AG09309 (cell line): ENCODE data around the gene SMARCC1.

Source experiments
- DNase-seq: peaks from one replicate; pipeline ENCODE4 v3.0.0-alpha.2; 2010; ENCODE audit warnings: low read depth
- H3K4me3 ChIP-seq: 2 replicates; pipeline ENCODE4 v1.5.1; 2011; ENCODE audit warnings: mild to moderate bottlenecking, low read depth, low read length, moderate library complexity; ENCODE audit not compliant: control insufficient read depth
- TF ChIP-seq, protein P1 (sequence below): IDR thresholded peaks from 2 replicates; pipeline ENCODE4 v1.5.1; 2011; ENCODE audit warnings: mild to moderate bottlenecking, low read depth, low read length, inconsistent platforms; ENCODE audit not compliant: insufficient read depth, control insufficient read depth; ENCODE audit errors: missing control alignments

The SMARCC1 gene

DNA sequence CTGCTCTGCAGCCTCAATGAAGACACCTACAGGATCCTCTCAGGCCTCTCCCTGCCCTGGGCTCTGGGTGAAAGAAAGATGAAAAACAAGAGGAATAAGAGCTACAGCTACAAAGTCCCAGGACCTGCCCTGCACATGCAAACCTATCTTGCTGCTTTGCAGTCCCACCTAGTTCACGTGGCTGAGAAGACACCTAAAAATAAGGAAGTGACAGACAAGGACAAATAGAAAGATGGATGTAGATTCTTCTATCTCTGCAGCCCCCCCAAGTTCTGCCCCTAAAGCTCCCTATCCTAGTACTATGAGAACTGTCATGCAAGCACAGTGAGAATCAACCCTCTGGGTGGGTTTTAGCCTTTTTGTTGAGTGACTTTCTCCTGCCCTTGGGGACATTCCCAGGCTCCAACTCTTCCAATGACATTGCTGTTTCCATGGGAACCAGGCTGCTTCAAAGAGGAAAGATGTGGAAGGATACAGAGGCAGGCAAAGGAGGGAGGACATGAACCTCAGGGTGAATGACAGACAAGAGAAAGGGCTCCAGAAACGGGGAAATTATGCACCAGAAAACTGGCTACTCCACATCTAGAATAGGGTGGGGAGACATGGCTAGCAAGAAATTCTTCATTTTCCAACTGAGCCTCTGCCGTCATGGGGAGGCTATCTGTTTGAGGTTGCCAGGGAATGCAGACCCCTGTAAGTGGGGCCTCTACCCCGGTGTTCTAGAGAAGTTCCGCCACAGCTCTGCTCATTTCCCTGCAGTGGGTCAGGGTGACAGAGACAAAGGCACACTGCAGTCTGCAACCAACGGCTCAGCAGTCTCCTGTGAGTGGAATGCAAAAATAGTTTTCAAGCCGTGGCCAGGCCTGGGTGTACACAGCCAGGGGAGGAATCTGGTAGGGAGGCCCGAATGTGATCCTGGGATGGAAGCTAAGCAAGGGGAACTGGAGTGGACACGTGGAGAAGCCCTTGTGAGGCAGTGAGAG lies 208.2 kb downstream of the SMARCC1 start:
- no peak for DNase-seq
- H3K4me3 ChIP-seq, result no peak overlapping the region
- TF ChIP-seq, protein P1, sequence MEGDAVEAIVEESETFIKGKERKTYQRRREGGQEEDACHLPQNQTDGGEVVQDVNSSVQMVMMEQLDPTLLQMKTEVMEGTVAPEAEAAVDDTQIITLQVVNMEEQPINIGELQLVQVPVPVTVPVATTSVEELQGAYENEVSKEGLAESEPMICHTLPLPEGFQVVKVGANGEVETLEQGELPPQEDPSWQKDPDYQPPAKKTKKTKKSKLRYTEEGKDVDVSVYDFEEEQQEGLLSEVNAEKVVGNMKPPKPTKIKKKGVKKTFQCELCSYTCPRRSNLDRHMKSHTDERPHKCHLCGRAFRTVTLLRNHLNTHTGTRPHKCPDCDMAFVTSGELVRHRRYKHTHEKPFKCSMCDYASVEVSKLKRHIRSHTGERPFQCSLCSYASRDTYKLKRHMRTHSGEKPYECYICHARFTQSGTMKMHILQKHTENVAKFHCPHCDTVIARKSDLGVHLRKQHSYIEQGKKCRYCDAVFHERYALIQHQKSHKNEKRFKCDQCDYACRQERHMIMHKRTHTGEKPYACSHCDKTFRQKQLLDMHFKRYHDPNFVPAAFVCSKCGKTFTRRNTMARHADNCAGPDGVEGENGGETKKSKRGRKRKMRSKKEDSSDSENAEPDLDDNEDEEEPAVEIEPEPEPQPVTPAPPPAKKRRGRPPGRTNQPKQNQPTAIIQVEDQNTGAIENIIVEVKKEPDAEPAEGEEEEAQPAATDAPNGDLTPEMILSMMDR, result no peak

DNA sequence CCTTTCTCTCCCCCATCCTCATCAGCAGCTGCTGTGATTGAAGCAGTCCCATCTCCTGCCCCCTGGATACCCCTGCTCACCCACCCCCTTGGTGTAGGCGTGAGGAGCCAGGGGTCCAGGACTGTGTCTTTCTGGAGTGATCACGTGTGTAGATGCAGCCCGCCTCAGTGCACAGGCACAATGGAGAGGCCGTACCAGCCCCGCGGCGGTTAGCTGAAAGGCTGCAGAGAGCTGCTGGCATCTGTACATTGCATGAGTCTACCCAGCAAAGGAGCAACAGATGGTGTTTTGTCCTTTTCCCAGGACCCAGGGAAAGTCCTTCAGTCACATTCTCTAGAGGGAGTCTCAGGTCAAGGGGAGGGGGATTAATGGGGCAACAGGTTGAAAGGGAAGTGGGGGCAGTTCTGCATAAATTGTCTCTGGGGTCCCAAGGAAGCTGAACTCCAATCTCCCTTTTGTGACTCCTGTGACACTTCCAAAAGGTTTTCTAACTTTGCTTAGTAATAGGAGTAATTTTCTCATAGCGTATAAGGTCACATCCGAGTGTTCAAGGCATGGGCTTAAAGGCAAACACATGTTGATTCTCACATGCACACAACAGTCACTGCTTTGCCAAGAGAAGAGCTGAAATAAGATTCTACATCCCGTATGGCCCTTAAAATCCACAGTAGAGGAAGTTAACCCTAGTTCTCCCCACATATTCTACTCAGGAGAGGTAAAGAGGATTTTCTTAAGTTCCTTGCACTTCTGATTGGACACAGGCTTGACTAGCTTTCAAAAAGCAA lies 210.1 kb downstream of the SMARCC1 start:
- TF ChIP-seq, protein P1, result no peak
- DNase-seq, result no peak
- H3K4me3 ChIP-seq, result no peak overlapping the region

DNA sequence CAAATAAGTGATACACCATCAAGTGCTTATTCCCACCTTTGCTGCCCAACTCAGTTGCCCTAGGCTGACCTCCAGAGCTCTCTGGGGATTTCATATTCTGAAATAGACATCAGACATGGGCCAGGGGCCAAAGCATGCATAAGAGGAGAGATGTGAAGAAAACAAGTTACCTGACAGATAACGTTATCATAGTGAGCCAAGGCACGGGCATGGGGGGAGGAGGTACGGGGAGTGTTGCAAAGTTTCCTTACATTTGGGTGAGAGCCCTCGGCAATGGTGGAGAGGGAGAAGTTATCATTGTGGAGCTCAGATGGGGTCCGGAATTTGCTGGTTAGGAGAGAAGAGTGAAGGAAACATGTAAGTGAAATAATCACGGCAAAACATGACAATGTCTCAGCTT lies 212.8 kb downstream of the SMARCC1 start:
- no peak overlapping the region for H3K4me3 ChIP-seq
- DNase-seq, result no peak
- TF ChIP-seq, protein P1, result no peak

DNA sequence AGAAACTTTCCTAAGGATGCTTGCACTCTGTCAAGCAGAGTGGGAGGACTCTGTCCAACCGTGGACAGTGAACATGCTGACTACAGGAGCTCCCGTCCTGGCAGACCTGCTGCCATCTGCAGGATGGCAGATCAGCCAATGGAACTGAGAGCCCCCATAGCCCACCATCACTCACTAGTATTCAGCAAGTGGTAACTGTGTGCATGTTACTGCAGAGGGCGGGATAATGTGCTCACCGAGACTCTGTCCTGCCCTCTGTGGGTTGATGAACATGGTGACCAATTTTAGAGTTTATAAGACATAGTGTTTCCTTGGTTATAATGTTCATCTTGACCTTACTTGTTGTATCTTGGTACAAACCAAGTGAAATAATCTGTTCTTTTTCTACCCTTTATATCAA lies 214.5 kb downstream of the SMARCC1 start:
- no peak for DNase-seq
- TF ChIP-seq, protein P1, result no peak

DNA sequence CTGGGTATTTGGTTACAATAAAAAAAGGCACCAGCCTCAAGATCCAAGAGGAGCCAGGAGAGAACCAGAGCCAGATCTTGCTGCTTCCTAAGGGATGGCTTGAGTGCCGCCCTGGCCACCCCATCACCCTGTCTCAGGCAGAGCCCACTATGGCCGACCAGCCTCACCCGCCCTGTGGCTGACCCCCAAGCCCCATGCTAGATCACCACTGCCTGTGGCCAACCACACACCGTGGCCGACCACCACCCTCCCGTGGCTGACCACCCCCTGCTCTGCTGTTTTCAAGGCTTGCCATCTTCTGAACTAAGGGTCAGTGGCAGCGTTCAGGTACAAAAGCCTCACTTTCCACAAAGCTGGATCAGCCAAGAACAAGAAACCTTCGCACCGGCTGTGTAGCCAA lies 215.0 kb downstream of the SMARCC1 start:
- TF ChIP-seq, protein P1, result no peak
- no peak for DNase-seq
- H3K4me3 ChIP-seq, result no peak overlapping the region

More for the DNA sequence above, 214.5 kb downstream of the SMARCC1 start:
- H3K4me3 ChIP-seq, result no peak overlapping the region

DNA sequence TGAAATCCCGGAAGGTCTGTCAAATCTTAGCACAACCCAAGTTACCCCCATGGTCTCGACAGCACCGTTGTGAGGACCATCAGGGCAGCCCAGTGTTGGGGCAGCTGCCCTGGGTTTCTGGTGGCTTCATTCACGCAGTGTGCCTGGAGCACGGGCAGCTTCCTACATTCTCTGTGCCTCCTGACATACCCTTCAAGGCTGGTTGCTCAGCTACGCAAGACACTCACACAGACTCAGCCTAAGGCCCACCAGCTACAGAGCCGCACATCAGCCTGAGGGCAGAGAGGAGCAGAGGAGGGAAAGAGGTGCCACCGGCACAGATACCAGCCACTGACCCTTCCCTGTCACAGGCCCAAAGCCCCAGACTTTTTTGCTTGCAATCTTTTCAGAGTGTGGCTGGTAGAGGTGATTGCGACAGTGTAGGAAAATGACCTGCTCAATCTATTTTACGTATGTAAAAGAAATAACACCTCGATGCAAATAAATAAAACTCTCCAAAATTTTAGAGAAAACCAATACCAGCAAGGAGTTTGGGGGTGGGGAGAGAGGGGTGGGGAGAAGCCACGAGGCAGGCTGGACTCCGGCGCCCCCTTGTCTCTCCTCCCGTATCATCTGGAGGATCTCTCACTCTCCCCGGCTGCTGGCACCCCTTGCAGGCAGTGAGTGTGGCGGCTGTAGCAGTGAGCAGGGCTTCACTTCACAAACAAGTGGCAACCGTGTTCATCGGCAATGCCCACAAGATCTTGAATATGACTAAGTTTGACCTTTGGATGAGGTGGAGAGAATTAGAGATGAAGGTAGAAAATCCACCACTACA lies 215.8 kb downstream of the SMARCC1 start:
- DNase-seq, result no peak
- TF ChIP-seq, protein P1, result no peak

More for the DNA sequence above, 215.8 kb downstream of the SMARCC1 start:
- no peak overlapping the region for H3K4me3 ChIP-seq
